ENCODE measurements around the gene KISS1. TPM values are rescaled to one million over a fixed set of nuclear protein-coding genes. Genes with fewer than 3 reads are reported as not detected.

KISS1 gene
- total RNA-seq, 1 donor from 2014 or later = not detected

DNA sequence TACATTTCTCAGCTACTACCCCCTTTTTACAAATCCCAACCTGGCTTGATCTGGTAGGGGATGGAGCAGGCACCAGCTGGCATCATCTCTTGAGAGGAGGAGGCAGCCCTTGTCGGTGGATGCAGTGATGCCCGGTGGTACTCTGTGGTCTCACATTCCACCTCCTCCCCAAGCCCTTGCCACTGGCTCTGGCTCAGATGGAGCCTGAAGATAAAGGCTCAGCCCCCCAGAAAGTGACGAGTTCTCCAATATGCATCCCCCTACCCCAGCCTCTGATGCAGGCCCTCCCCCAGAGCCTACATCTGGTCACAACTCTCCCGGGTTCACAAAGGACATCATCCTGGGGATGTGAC is 21.3 kb upstream of the KISS1 start:
- no peak for DNase-seq

DNA sequence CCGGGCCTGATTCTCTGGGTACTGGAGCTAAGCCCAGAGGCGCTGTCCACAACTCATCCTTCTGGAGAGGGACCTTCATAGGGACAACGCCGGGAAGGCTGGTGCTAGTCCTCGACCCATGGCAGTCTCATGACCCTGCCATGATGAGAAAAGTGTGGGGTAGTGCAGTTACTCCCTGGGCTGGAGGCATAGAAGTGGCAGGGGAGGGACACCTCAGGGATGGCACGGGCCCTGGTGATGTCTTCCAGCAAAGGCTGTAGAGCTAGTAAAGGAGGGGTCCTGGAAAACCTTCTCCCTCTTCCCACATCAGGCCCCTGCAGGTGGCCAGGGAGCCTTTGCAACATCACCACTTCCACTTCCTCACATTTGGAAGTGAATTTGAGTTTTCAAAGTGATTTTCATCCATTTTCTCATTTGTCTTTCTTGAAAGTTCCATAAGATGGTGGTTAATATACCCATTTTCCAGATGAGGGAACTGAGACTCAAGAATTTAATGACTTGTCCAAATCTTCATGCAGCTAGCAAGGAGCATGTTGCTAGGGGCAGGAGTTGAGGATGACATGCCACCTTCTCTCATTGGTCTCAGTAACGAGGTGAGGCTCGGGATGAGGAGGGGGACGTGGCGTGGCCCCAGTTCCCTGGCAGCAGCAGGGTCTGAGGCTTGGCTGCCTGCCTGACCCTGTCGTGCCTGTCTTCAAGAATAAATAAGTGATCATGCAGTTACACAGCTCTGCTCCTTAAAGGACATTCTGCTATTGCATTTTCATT is 20.8 kb upstream of the KISS1 start:
- DNase-seq = no peak

DNA sequence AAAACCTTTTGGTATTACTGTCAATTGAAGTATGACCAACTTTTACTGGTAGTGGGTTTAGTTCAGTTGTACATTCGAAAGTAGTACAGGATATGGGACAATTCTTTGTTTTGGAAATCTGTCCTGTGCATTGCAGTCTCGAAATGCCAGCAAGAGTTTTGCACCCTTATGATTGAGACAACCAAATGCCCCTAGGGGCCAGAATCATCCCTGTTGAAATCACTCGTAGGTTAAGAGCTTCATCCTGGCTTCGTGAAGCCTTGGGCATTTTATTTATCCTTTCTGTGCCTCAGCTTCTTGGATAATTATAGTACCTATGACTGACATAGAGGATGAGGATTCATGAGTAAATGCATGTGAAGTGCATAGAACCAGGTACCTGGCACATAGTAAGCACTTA is 19.9 kb upstream of the KISS1 start:
- DNase-seq = no peak

DNA sequence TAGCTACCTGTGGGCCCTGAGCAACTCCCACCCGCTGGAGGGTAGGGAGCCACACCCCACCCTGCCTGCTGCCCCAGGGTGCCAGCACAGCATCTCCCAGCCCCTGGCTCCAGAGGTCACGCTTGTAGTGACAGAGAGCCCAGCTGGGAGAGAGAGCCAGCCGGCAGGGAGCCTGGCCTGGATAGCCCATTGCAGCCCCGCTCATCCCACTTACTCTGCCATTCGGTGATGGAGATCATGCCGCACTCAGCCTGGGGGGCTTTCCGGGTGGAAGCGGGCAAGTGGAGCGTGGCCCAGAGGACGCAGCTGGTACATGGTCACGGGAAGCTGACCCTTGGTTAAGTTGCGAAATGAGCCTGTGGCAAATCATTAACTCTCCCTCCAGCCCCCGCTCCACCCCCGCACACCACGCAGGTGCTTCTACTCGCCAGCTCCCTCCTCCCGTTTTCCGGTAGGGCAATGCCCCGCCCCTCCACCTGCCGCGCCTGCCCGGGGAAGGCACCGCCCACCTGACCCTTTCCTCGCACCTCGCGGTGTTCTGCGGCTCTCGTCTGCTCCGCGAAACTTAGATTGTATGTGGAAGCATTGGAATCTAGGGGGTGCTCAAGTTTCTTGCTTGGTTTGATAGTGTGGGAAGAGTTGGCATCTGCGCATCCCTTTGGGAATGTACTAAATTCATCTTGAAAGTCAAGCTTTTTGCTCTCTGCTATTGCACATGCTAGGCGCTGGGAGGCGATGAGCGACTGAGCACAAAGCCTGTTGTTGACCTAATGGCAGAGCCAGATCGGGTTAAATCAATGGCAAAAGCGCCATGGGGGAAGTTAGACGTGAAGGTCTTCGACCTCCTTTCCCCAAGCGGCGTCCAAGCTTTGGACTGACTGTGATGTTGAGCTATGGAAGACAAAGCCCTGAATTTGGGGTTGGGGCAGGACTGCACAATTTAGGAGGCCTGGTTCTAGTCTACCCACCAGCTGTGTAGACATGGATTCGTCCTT is 17.7 kb upstream of the KISS1 start, which contains the start of gene GOLT1A:
Gene GOLT1A (minus strand): TSS at position 321 of the 995 bp plus-strand sequence. CDS start 82 bp downstream, at position 239.
- peak; percentile 84 for DNase-seq

DNA sequence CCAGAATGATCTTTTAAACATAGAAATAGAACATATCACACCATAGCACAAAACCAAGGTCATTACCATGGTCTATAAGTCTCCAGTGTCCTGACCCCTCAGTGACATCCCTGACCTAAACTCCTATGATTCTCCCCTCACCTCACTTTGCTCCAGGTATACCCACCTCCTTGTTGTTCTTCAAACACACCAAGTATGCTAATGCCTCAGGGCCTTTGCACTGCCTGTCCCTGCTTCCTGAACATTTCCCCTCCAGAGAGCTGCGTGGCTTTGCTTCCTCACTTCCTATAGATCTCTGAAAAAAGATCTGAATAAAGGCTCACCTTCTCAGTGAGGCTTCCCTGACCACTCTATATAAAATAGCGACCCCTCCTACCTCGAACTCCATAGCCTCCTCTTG is 16.4 kb upstream of the KISS1 start:
- DNase-seq = no peak

DNA sequence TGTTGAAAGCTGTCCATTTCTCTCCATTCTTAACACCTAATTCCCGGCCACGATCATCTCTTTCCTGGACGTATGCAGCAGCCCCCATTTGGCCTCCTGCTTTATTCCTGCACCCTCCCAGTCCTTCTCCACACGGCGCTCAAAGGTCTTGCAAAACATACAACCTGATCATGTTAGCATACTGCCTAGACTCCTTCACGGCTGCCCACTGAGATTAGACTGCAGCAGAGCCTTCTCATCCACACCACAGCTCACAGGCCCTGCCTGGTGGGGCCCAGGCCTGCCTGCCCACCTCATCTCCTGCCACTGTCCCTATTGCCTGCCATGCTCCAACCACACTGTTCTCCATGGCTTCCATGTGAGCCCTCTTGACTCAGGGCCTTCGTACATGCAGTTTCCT is 14.8 kb upstream of the KISS1 start:
- no peak for DNase-seq

DNA sequence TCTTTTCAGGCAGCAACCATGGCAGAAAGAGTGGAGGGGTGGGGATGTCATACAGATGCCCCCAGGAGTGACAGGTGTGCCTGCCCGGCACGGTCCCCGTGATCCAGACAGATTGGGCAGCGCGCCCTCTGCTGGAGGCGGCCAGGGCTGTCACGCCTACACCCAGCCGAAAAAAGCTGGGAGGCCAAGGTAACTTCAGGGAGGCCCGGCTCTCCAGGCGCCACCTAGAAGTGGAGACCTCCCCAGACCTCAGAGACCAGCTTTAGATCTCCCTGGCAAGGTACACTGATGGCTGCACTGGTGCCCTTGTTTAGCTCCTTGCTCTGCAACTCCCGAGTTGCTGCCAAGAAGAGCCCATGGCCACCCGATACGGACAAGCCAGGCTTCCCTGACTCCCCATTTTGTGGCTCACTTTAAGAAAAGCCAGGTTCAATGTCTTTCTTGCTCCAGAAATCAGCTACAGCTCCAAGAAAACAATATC is 10.9 kb upstream of the KISS1 start:
- DNase-seq = peak; percentile 67

DNA sequence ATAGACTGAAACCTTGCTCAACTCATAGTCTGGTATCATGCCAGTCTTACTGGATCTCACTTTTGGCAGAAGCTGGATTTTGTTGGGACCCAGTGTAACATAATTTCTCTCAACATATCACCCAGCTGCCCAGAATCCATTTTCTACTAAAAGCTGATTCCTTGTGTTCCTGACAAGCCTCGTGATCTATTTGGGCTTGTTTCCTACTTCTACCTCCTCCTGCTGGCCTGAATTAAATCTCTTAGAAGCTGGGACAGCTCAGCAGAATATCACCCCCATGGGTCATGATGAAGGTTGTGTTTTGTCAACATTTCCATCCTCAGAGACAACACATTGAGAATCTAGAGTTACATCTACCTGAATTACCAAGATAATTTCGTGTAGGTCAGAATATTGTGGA is 9.8 kb upstream of the KISS1 start:
- DNase-seq = peak; percentile 59

DNA sequence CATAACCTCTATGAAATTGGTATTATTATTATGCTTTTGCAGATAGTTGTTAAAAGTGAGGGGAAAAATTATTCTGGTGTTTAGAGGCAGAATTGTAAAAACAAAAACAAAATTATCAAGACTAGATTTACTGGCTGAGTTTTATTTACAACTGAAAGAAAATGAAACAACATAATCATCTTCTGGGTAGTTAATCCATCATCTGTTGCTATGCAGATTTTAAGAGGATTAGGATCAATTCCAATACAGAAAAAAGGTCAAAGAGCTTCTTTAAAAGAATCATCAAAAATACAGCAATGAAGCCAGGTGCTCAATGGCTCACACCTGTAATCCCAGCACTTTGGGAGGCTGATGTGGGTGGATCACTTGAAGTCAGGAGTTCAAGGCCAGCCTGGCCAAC is 9.2 kb upstream of the KISS1 start:
- DNase-seq = no peak

DNA sequence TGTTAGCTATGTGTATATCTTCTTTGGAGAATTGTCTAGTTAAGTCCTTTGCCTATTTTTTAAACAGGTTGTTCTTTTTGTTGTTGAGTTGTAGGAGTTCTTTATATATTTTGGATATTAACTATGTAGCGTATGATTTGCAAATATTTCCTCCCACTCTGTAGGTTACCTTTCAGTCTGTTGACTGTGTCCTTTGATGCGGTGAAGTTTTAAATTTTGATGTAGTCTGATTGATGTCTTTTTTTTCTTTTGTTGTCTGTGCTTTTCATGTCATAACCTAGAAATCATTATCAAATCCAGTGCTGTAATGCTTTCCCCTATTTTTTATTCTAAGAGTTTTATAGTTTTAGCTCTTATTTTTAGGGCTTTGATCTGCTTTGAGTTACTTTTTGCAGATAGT is 8.7 kb upstream of the KISS1 start:
- DNase-seq = no peak

DNA sequence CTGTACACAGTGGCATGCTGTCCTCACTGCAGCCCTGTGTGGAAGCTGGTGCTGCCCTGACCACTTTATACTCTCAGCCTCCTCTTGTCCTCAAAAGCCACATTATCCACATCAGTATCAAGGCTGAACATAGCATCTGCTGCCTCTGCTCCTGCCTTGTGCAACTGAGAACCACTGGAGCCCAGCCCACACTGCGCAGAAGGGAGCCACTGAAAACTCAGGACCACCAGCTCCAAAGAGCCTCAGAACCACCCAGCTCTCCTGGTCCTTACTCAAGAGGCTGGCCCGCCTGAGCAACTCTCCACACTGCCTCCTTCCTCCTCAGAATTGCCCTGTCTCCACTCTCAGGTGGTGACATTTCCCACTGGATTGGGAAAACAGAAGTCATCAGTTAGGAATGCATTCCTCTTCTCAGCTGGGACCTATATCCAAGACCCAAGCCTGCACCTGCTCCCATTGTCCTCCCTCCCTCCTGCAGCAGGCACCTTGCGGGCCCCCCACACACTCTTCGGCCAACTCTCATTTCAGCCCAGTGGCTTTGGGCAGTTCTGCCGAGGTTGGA is 7.0 kb upstream of the KISS1 start:
- peak; percentile 17 for DNase-seq

DNA sequence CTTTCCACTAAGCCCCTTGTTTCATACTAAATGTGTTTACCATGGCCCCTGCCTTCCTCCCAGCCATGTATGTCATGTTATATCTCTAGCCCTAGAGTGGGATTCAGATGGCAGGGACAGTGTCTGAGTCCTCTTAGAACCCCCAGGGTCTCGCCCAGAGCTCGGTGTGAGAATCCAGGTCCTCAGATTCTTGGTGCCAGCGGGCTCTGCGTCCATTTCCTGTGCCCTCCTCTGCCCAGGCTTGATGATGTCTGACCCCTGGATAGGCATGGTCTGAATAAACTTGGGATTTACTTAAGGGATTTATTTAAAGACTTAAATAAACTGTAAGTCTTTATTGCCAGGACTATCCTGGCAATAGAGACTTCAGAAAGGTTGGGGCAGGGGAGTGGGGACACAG is 6.2 kb upstream of the KISS1 start:
- no peak for DNase-seq

DNA sequence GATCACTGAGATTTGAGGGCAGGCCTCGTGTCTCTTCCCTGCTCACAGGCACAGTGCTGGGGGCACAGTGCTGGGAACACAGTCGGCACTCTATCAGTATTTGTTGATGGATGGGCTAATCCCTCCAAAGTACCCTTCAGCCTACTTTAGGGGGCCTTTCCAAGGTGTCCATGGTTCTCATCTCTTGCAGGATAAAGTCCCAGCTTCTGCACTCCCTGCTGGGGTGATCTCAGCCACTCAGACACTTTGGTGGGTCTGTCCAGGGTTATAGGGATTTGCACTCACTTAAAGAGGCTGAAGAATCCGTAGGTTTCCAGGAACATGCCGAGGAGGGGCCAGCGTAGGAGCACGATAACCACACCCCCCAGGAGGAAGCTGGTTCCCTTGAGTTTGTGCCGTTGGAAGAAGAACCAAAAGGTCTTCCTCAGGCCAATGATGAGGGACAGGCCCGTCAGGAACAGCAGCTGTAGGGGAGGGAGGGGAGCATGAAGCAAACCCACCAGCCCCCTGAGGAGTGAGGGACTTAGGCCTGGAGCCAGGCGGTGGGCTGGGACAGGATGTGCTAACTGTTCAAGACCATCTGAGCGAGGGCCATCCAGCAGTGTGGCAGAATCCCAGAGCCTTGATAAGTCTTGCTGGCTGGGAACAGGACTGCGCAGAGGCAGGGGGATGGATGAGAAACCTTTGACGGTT is 5.2 kb upstream of the KISS1 start:
- no peak for DNase-seq

DNA sequence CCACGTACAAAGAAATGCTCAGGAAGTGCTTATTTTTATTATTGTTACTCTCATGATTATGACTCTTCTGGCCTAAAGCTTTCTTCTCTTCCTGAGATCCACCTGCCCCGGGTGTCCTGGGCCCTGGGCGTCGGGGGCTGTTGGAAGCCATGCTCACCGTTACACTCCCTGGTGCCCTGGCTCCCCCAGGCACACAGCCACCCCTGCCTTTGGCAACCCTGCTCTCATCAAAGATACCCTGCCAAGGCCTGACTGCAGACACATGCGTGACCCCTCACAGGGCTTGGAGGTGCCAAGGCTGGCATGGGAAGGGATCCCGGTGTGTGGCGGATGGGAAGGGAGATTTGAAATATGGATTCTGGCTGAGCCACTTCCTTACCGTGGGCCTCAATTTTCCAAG is 3.3 kb upstream of the KISS1 start:
- no peak for DNase-seq

DNA sequence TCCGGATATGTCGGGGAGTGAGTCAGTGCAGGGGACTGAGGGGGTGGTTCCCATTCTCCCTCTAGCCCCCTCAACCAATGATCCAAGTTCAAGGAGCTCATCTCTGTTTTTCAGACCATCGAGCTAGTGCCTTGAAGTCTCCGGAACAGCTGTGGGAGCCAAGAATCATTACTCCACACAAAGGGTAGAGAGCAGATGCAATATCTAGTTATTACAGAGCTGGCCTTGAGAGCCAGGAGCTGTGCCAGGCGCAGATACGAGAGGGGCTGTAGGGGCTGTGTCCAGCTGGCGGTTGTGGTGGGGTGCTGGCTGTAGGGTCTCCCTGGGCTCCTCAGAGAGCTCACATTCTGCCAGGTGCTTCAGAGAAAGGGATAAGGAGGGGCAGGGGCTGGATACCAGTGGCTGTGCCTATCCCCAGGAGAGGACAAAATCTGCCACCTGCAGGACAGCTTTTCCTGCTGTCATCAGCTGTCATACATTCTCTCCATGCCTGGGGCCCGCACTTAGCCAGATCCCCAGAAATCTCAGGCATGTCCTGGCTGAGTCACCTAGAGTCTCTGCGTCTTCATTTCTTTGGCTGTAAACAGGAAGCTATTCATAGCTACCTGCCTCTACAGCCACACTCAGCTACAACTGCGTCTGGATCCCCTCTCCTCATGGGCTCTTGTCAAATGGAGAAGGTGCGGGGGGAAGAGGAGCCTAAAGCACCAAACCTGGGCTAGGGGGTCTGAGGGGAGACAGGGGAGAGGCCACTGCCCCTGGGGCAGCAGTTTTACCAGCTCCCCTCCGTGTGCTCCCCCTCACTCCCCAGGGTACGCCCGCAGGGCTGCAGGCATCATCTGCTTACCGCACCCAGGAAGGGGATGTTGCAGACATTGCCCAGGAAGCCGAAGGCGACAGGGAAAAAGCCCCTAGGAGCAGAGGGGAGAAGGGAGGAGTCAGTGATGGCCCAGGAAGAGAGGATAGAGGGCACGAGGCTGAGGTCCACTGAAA is 2.4 kb upstream of the KISS1 start:
- peak; percentile 91 for DNase-seq

DNA sequence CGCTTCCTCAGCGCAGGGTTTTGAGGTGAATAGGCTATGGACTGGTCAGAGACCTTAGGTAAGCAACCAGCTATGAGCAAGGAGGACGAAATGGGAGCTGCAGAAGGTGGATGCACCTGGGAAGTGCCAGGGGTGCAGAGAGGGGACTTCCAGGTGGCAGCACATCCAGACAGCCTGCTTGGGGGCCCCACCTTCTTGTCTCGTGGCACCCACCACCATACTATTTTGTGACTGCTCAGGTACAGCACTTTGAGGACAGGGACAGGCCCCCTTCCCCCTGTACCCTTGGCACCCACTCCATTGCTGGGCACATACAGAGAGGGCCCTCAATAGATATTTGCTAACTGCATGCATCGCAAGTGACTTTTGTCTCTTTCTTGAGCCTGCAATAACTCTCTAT is 777 bp upstream of the KISS1 start:
- DNase-seq = no peak

DNA sequence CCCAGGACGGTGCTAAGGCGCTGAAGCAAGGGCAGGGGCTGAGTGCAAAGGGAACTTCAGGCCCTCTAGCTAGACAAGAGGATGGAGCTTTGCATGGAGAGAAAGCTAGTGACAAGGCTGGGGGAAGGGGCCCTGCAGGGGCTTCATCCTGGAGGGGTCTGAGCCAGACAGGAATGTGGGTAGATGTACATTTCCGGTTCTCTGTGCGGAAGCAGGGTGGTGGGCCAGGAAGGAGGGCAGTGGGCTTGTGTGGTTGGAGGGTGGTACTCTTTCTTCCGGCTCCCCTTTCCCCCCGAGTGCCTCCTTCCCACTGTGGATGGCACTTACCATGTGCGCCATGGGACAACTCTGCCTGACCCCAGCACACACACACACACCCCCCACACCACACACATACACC is 1.5 kb downstream of the KISS1 start:
- no peak for DNase-seq

DNA sequence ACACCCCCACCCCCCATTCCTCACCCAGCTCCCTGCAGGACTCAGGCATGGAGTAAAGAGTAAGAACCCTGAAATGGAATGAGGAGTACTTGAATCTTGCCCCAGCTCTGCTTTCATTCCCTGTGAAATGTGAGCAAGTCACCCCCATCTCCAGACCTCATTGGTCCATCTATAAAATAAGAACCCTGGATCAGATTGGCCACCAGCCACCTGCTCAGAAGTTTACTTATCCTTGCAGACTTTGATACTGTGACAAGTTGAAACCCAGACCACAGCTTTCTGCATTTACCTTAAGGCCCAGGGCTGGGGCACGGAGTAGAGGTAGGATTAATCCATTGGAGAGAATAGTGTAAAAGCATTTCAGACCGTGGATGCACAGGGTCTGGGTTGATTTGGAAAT is 2.2 kb downstream of the KISS1 start:
- DNase-seq = no peak

DNA sequence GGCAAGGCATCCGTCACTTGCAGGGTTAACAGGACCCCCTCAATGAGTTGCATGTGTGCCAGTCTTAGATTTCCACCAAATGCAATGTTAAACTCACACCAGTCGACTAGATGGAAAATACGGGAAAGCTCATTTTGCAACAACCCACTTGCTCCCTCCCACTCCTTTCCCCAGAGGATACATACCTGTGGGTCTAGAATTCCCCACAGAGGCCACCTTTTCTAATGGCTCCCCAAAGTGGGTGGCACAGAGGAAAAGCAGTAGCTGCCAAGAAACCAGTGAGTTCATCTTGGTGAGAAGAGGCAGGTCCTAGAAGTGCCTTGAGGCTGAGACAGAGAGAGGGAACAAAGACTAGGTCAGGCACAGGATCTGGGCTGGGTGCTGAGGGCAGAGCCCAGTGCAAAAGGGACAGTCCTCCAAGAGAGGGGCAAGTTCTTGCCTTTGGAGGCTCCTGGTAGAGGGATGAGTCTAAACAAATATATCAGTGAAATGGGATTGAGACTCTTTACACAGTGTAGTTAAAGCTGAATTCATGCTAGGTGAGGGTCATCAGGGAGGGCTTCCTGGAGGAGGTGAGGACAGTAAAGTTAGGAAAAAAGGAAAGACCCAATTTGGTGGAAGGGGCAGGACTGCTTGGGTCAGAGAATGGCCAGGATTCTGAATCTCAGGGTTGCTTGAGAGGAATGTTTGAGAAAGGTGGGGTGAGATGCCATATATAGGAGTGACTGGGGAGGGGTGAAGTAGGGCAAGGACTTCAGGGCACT is 3.5 kb downstream of the KISS1 start:
- DNase-seq = no peak

DNA sequence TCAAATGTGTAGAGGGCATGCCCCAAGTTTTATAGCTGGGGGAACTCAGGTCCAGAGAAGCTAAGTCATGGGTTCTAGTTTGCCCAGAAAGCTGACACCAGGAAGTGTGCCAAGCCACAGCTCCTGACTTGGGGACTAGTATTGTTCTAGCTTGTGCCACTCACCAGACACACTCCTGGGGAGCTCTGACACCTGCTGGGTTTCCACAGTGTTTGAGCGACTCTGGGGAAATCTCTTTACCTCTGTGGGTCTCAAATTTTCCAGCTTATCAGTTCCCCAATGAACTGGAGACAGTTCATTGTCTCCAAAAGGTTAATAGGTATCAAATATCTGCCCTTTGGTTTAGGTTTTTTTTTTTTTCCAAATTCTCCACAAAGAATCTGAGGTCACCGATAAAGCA is 4.2 kb downstream of the KISS1 start:
- DNase-seq = no peak

DNA sequence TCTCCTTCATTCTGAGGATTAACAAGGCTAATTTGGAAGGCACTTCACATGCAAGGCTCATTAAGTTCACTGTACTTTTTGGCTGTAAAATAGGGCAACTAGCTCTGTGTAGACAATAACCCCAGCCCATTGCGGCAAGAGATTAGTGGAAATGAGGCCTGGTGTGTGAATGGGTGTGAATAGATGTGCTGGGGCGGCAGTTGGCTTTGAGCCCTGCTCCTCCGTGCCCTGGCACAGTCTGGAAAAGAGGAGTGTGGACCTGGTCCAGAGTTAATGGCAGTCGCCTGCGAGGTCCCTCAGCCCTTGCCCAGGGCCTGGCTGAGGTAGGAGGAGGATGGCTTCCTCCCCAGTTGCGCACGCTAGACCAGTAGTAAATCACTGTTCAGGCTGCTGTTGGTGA is 4.8 kb downstream of the KISS1 start:
- no peak for DNase-seq

Data from dermis blood vessel endothelial cell (primary cell).